ENCODE data around the gene NFYC. TPM values are rescaled to one million over a fixed set of nuclear protein-coding genes. Genes with fewer than 3 reads are reported as not detected.

The NFYC gene
- total and polyA plus RNA-seq, 2 experiments from 2014 or later, result 36.2 to 42.7 TPM

GRCh38 chr1:40706626-40707025 is 15.1 kb downstream of the NFYC start:
- H3K36me3 Mint-ChIP-seq (ENCODE audit: low read depth), result no peaks in the 10 kb centered on the region
- TF ChIP-seq POLR2AphosphoS5 (IDR thresholded peaks at IDR 0.05; ENCODE audit: low read depth), result no peak
- TF ChIP-seq, protein P1, sequence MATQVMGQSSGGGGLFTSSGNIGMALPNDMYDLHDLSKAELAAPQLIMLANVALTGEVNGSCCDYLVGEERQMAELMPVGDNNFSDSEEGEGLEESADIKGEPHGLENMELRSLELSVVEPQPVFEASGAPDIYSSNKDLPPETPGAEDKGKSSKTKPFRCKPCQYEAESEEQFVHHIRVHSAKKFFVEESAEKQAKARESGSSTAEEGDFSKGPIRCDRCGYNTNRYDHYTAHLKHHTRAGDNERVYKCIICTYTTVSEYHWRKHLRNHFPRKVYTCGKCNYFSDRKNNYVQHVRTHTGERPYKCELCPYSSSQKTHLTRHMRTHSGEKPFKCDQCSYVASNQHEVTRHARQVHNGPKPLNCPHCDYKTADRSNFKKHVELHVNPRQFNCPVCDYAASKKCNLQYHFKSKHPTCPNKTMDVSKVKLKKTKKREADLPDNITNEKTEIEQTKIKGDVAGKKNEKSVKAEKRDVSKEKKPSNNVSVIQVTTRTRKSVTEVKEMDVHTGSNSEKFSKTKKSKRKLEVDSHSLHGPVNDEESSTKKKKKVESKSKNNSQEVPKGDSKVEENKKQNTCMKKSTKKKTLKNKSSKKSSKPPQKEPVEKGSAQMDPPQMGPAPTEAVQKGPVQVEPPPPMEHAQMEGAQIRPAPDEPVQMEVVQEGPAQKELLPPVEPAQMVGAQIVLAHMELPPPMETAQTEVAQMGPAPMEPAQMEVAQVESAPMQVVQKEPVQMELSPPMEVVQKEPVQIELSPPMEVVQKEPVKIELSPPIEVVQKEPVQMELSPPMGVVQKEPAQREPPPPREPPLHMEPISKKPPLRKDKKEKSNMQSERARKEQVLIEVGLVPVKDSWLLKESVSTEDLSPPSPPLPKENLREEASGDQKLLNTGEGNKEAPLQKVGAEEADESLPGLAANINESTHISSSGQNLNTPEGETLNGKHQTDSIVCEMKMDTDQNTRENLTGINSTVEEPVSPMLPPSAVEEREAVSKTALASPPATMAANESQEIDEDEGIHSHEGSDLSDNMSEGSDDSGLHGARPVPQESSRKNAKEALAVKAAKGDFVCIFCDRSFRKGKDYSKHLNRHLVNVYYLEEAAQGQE (IDR thresholded peaks at IDR 0.05; ENCODE audit: unreplicated experiment), result no peak
- no peak for TF ChIP-seq ZNF114 (CRISPR knock-in tag; IDR thresholded peaks at IDR 0.05)
- TF ChIP-seq STAT1 (IDR thresholded peaks at IDR 0.05; ENCODE audit: unreplicated experiment), result no peak
- TF ChIP-seq CREB1 (CRISPR knock-in tag; IDR thresholded peaks at IDR 0.05; ENCODE audit: low read depth), result no peak
- TF ChIP-seq, protein P2, sequence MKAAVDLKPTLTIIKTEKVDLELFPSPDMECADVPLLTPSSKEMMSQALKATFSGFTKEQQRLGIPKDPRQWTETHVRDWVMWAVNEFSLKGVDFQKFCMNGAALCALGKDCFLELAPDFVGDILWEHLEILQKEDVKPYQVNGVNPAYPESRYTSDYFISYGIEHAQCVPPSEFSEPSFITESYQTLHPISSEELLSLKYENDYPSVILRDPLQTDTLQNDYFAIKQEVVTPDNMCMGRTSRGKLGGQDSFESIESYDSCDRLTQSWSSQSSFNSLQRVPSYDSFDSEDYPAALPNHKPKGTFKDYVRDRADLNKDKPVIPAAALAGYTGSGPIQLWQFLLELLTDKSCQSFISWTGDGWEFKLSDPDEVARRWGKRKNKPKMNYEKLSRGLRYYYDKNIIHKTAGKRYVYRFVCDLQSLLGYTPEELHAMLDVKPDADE (IDR thresholded peaks at IDR 0.05), result no peak
- no peak for TF ChIP-seq ZNF462 (CRISPR knock-in tag; IDR thresholded peaks at IDR 0.05)
- no peak for TF ChIP-seq EZH2 (IDR thresholded peaks at IDR 0.05; ENCODE audit: low read depth, unreplicated experiment)
- TF ChIP-seq, protein P3, sequence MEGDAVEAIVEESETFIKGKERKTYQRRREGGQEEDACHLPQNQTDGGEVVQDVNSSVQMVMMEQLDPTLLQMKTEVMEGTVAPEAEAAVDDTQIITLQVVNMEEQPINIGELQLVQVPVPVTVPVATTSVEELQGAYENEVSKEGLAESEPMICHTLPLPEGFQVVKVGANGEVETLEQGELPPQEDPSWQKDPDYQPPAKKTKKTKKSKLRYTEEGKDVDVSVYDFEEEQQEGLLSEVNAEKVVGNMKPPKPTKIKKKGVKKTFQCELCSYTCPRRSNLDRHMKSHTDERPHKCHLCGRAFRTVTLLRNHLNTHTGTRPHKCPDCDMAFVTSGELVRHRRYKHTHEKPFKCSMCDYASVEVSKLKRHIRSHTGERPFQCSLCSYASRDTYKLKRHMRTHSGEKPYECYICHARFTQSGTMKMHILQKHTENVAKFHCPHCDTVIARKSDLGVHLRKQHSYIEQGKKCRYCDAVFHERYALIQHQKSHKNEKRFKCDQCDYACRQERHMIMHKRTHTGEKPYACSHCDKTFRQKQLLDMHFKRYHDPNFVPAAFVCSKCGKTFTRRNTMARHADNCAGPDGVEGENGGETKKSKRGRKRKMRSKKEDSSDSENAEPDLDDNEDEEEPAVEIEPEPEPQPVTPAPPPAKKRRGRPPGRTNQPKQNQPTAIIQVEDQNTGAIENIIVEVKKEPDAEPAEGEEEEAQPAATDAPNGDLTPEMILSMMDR (conservative IDR thresholded peaks at IDR 0.05; ENCODE audit: low read depth in 2 of 2), result no peak
- TF ChIP-seq JUNB (IDR thresholded peaks at IDR 0.05; ENCODE audit: unreplicated experiment), result no peak
- no peak for TF ChIP-seq EZH2phosphoT487 (IDR thresholded peaks at IDR 0.05; ENCODE audit: unreplicated experiment)
- Histone ChIP-seq H3K9me2 (ENCODE audit: insufficient read depth) (no peaks in the 10 kb centered on the region), H3K4me3 (no peak overlapping the region), H3K27me3 (ENCODE audit: insufficient read depth) (no peaks in the 10 kb centered on the region), H3K4me2 (no peak overlapping the region), H3K79me2 (replicated peaks; ENCODE audit: insufficient read depth) (peaks cover 92% of the 10 kb centered on the region), H3F3A (replicated peaks; ENCODE audit: low read depth) (no peaks in the 10 kb centered on the region), H3K4me1 (ENCODE audit: insufficient read depth) (peaks cover 26% of the 10 kb centered on the region), H3K36me3 (ENCODE audit: insufficient read depth) (no peaks in the 10 kb centered on the region), H4K20me1 (replicated peaks; ENCODE audit: insufficient read depth) (no peaks in the 10 kb centered on the region), H3K27ac (ENCODE audit: low read depth) (no peak overlapping the region), H2AFZ (no peak overlapping the region)
- H3K4me1 Mint-ChIP-seq, result peaks cover 39% of the 10 kb centered on the region
- peaks cover 4% of the 10 kb centered on the region for H3K27me3 Mint-ChIP-seq (ENCODE audit: insufficient read depth, low read depth, poor library complexity)
- no peaks in the 10 kb centered on the region for H3K9me3 Mint-ChIP-seq
- ATAC-seq, result no peak
- no peak for DNase-seq (ENCODE audit: low spot score)
- H3K27ac Mint-ChIP-seq, result no peak overlapping the region
- H3K4me3 Mint-ChIP-seq, result no peak overlapping the region

All from GM23338 (cell line).